ENCODE data around the gene F2. TPM values are rescaled to one million over a fixed set of nuclear protein-coding genes. Genes with fewer than 3 reads are reported as not detected.

Gene F2
- total RNA-seq, 1 donor from 2014 or later: not detected

GRCh38 chr11:46681814-46682213 is 37.2 kb upstream of the F2 start:
- Histone ChIP-seq H3K9me3 (no peaks in the 10 kb centered on the region), H3K27me3 (no peaks in the 10 kb centered on the region), H3K4me1 (peaks cover 4% of the 10 kb centered on the region), H3K4me3 (no peak overlapping the region), H3K36me3 (peaks cover 75% of the 10 kb centered on the region), H3K27ac (no peak overlapping the region)
- intact Hi-C loops (cut with DNase I): no loop called here
- DNase-seq (no peak), ATAC-seq (no peak)
- no peak for TF ChIP-seq CTCF (IDR thresholded peaks at IDR 0.05)

GRCh38 chr11:46682773-46683752 is 36.0 kb upstream of the F2 start:
- intact Hi-C loops (cut with DNase I): no loop called here
- H3K9me3 ChIP-seq: no peaks in the 10 kb centered on the region
- no peaks in the 10 kb centered on the region for H3K27me3 ChIP-seq
- no peak for TF ChIP-seq CTCF (IDR thresholded peaks at IDR 0.05)
- ATAC-seq: no peak
- H3K4me1 ChIP-seq: peaks cover 6% of the 10 kb centered on the region
- H3K36me3 ChIP-seq: peaks cover 75% of the 10 kb centered on the region
- H3K4me3 ChIP-seq: no peak overlapping the region
- no peak overlapping the region for H3K27ac ChIP-seq
- DNase-seq: no peak

- intact Hi-C loops (cut with DNase I): no loop called here
- no peak overlapping the region for H3K27ac ChIP-seq
- H3K4me3 ChIP-seq: no peak overlapping the region
- DNase-seq (no peak), ATAC-seq (no peak)
- TF ChIP-seq CTCF (IDR thresholded peaks at IDR 0.05): no peak
- no peaks in the 10 kb centered on the region for H3K27me3 ChIP-seq
- H3K36me3 ChIP-seq: peaks cover 73% of the 10 kb centered on the region
- H3K4me1 ChIP-seq: peaks cover 10% of the 10 kb centered on the region
- no peaks in the 10 kb centered on the region for H3K9me3 ChIP-seq
Measured at GRCh38 chr11:46684367-46684766, 34.6 kb upstream of the F2 start.

- Histone ChIP-seq H3K27ac (peak overlapping the region; percentile 28), H3K4me3 (no peak overlapping the region), H3K27me3 (no peaks in the 10 kb centered on the region), H3K9me3 (no peaks in the 10 kb centered on the region), H3K4me1 (peaks cover 10% of the 10 kb centered on the region), H3K36me3 (peaks cover 65% of the 10 kb centered on the region)
- no peak for TF ChIP-seq CTCF (IDR thresholded peaks at IDR 0.05)
- ATAC-seq (peak; percentile 26), DNase-seq (no peak)
- intact Hi-C loops (cut with DNase I): no loop called here
Measured at GRCh38 chr11:46686886-46687795, 31.9 kb upstream of the F2 start.

DNA sequence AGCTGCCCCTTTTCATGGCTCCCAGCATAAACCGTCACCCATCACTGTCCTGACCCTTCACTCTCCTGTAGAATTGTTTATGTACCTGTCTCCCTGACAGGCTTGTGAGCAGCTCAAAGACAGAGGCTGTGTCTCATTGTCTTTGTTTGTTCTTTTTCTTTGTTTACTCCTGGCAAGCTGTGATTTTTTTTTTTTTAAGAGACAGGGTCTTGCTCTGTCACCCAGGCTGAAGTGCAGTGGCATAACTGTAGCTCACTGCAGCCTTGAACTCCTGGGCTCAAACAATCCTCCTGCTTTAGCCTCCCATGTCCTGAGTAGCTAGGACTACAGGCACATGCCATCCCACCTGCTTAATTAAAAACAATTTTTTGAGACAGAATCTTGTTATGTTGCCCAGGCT is 28.3 kb upstream of the F2 start:
- ATAC-seq (no peak), DNase-seq (no peak)
- Histone ChIP-seq H3K9me3 (no peaks in the 10 kb centered on the region), H3K27me3 (no peaks in the 10 kb centered on the region), H3K27ac (no peak overlapping the region), H3K4me1 (peaks cover 10% of the 10 kb centered on the region), H3K36me3 (peaks cover 84% of the 10 kb centered on the region), H3K4me3 (no peak overlapping the region)
- intact Hi-C loops (cut with DNase I): no loop called here
- TF ChIP-seq CTCF (IDR thresholded peaks at IDR 0.05): no peak

All from upper lobe of right lung (tissue), 1 donor.